Measurements from ENCODE around the gene SLC25A29.
"Not testable (repeated sequence)": the region's sequence is repeated elsewhere in the genome, so short reads cannot be mapped to it uniquely, and the experiment has no call there.

SLC25A29 gene

DNA sequence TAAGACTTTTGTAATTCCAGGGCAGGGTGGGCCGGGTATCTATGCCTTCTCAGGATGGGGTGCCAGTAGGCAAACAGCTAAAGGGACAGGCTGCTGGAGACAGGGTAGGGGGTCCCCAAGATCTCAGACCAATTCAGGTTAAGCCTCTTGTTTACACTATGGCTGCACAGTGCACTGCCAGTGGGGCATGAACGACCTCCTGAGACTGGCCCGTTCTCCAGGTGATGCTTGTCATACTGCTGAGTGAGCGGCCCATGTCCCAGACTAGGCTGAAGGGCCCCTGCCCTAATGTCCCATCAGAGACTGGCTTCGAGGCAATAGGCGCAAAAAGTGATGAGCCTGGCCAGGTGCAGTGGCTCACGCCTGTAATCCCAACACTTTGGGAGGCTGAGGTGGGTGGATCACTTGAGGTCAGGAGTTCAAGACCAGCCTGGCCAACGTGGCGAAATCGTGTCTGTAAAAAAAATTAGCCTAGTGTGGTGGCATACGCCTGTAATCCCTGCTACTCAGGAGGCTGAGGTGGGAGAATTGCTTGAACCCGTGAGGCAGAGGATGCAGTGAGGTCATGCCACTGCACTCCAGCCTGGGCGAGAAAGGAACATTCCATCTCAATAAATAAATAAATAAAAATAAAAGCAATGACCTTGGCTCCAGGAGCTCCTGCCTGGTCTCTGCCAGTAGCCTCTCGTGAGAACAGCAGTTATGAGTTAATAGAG is 12.6 kb downstream of the SLC25A29 start:
- DNase-seq (ENCODE audit: low read depth): no peak

DNA sequence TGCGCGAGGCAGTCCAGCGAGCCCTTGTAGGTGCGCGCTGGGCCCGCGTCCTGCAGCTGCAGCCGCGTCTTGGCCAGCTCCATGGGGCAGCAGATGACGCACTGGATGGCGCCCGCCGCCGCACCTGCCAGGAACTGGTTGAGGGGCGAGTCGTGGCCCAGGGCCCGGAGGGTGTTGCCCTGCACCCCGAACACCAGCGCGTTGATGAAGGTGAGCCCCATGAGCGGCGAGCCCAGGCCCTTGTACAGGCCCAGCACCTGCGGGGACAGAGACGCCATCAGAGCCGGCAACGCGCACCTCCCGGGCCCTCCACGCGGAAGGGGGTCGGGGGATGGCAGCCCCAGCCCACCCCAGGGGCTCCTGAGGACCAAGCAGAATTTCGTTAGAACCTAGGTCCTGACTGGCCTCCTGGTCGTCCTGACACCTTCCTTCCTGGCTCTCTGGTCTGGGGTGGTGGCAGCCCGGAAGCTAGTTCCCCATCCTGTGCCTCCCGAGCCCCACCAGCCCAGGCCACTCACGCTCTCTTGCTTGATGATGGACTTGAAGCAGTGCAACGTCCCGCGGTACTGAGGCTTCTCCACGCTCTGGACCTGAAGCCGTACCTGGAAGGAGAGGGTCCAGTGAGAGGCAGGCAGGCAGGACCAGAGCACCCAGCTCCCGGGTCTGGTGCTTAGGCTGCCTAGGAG is 13.3 kb downstream of the SLC25A29 start:
- no peak for DNase-seq (ENCODE audit: low read depth)

DNA sequence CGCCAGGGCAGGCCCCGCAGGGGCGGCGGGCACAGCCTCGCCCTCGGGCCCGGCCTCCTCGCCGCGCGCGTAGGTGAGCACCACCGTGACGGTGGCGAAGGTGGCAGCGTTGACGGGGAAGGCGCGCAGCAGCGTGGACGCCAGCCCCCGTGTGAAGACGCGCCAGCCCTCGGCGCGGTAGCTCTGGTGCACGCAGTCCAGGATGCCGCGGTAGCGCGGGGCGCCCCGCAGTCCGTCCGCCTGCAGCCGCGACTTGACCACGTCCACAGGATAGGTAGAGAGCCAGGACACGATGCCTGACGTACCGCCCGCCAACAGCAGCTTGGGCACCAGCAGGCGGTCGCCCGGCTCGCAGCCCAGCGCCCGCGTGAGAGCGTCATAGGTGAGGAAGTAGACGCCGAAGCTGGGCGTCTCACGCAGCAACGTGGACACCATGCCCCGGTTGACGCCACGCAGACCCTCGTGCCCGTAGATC is 13.9 kb downstream of the SLC25A29 start:
- DNase-seq (ENCODE audit: low read depth): no peak

DNA sequence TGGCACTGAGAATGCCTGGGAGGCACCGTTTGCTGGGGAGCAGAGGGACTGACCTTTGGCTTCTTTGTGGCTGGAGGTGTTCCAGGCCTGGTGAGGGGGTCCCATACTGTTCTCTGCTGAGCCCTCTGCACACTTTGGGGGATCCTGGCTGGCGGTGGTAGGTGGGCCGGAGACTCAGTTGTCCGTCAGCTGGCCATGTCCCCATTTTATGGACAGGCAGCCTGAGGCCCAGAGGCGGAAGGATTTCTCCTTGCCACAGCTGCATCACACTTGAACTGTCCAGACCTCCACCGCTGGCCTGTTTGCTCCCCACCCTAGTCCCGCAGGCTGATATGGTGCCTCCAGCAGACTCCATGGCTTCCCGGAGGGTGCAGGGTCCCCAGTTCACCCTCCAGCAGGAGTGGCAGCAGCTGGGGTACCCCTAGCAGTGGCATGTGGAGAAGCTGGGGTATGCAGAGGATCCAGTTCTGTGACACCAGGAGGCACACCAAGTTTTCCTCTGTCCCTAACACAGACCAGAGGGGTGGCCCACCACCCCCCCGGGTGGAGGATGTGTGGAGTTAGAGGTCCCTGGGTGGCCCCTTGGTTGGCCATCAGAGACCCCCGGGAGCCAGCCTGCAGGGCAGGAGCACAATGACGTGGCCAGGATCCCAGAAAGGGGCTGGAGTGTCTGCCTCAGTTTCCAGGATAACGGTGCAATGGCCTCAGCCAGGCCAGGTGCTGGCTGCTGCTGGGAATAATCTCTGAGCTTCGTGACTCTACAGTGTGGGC is 14.8 kb downstream of the SLC25A29 start:
- no peak for DNase-seq (ENCODE audit: low read depth)

DNA sequence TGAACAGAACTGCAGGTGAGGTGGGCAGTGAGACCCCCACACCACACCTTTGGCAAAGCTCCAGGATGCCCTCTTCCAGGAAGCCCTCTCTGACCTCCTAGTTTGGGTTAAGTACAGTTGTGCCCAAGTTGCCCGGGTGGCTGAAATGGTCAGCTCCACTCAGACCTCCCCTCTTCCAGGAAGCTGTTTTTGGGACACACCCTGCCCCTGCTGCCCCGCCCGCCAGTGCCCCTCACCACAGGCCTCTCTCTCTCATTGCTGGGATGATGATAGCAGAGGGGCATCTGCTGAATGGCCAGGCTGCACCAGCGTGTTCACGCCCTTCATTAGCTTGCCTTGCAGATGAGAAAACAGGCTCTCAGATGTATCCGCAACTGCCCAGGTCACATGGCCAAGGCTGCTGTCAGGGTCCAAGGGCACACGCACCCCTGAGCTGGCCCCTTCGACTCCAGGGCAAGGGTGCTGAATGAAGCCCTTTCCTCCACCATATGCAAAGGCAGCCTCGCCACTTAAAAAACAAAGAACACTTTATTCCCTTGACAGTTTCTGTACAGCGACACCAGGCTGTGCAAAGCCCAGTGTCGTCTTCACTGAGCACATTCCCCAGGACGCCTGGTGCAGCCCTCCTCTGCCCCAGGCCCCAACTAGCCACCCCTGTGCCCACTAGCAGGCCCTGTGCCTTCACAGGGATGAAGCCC is 15.5 kb downstream of the SLC25A29 start:
- DNase-seq (ENCODE audit: low read depth): no peak

DNA sequence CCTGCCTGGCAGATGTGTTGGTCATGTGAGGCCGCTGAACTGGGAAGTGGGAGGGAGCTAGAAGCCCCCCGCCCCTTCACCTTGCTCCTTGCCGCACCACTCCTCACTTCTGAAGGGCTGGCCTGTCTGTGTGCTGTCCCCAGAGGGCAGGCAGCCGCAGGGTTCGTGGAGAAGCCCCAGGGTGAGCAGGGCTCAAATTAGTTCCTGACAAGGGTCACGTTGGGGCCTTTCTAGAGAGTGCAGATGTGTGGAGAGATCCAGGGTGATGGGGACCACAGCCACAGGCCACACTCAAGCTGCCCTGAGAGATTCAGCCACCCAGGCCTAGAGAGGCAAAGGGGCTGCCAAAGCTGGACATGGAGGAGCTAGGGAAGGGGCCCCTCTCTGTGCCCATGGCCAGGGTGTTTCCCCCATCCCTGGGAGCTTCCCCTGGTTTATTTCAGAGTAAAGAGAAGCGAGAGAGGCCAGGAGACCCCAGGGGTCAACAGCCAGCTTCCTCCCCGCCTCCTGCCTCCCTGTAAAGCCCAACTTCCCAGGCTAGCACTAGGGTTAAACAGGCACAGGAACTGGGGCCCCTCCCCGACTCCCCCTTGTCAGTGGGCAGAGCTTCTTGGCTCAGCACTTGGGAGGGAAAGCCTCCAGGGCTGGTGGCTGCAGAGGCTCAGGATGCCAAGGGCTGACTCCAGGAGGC is 16.2 kb downstream of the SLC25A29 start:
- DNase-seq (ENCODE audit: low read depth): no peak

DNA sequence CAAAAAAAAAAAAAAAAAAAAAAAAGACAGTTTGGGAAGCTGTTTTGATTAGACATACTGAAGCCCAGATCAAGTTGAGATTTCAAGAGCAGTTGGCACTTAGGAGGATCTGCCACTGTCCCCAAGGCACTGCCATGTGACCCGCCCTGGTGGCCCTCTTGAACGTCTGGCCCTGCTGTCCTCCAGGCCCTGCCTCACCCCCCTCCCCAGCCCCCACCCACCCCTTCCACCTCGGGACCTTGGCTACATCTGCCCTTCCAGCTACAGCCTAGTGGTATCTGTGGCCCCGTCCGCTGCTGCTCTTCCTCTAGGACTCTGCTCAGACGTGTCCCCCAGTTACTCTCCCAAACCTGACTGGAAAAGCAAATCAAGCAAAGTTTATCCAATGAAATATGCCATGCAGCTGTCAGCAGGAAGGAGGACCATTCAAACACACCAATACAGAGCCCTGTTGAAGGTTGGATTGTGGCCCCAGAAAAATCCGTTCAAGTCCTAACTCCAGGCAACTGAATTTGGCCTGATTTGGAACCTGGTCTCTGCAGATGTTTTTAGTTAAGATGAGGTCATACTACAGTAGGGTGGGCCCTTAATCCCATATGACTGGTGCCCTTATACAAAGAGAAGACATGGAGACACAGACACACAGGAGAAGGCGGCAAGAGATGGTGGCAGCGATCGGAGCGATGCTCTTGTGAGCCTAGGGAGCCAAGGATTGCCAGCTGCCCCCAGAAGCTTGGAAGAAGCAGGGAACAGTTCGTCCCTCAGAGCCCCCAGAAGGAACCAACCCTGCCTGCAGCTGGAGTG is 17.7 kb downstream of the SLC25A29 start:
- DNase-seq (ENCODE audit: low read depth): no peak

DNA sequence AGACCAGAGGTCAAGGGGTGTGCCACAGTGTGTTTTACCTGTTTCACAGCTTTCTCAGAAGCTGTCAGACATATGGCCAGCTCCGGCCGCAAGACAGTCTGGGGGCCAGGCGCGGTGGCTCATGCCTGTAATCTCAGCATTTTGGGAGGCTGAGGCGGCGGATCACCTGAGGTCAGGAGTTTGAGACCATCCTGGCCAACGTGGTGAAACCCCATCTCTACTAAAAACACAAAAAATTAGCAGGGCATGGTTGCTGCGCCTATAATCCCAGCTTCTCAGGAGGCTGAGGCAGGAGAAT is 18.3 kb downstream of the SLC25A29 start:
- not testable (repeated sequence) for DNase-seq (ENCODE audit: low read depth)

DNA sequence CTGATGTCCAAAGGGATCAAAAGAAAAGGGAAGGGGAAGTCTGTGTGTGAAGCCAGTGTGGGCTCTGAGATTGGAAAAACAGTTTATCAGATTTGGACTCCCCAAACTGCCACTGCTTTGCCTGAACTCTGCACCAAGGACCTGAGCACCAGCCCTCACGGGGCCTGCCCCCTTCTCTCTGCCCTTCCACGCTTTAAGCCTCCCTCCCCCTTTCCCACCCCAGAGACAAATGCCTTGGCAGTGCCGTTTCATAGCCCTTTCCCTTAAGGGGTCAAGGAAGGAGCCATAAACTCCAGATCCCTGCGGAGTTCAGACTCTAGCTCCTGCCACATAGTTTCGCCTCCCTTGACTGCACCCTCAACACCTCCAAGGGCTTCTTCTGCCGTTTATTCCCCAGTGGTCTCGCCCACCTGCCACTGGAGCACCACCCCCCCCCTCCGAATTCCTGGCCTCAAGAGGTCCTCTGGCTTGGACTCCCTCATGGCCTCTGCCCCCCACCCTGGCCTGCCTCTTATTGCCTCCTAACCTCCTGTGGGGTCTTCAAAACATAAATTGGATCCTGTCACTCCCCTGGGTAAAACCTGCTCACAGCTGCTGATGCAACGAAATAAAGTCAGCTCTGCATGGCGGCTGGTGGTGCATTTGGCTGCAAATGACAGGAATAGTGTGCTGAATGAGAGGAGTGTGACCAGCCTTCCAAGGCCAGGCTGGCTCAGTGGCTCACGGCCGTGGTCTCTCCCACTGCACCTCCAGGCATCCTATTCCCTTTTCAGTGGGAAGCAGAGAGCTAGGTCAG is 18.8 kb downstream of the SLC25A29 start:
- no peak for DNase-seq (ENCODE audit: low read depth)

DNA sequence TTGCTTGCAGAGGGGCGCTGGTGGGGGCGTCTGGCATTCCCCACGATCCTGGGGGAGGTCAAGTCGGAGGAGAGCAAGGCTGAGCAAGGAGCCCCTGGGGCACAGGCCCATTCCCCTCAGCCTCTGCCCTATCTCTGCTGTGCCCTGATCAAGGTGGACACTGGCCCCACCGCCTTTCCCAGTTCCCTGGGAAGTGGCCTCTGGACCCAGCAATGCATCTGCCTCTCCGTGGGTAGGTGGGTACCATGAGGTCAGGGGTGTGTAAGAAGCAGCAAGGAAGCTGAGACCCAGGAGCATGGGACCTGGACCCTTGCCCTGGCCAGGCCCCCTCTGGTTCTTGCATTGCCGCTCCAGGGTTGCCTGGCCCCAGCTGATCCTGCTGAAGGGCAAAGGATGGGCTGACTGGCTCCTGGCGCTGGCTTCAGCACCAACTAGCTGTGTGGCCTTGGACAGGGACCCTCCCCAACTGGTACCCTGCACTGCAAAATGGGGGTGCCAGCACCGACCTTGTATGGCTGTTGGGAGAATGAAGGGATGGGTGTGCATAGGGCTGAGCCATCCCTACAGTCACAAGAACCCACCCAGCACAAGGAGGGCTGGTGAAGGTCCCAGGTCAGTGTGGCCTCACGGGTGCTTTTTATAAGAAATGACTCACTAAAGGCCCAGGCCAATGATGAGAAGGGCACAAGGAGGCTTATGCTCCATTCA is 19.6 kb downstream of the SLC25A29 start:
- DNase-seq (ENCODE audit: low read depth): no peak

DNA sequence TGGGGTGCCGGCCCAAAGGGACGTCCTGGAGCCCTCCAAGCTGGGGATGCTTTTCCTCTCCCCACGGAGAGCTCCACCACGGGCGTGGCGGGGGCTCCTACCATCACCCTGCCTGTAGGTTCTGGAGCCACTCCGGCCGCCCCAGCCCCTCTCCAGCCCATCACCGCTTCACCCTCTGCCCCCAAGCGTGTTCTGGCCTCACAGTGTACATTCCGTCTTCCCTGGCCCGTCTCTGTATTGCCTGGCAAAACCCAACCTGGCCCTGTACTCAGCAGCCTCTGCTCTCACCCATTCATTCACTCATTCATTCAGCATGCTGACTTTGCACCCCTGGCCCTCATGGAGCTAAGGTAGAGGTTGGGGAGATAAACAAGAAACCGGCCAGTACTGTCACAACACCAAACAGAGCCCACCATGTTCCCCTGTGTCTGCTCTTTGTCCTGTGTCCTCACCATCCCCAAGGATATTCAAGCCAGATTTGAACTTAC is 20.3 kb downstream of the SLC25A29 start:
- no peak for DNase-seq (ENCODE audit: low read depth)

DNA sequence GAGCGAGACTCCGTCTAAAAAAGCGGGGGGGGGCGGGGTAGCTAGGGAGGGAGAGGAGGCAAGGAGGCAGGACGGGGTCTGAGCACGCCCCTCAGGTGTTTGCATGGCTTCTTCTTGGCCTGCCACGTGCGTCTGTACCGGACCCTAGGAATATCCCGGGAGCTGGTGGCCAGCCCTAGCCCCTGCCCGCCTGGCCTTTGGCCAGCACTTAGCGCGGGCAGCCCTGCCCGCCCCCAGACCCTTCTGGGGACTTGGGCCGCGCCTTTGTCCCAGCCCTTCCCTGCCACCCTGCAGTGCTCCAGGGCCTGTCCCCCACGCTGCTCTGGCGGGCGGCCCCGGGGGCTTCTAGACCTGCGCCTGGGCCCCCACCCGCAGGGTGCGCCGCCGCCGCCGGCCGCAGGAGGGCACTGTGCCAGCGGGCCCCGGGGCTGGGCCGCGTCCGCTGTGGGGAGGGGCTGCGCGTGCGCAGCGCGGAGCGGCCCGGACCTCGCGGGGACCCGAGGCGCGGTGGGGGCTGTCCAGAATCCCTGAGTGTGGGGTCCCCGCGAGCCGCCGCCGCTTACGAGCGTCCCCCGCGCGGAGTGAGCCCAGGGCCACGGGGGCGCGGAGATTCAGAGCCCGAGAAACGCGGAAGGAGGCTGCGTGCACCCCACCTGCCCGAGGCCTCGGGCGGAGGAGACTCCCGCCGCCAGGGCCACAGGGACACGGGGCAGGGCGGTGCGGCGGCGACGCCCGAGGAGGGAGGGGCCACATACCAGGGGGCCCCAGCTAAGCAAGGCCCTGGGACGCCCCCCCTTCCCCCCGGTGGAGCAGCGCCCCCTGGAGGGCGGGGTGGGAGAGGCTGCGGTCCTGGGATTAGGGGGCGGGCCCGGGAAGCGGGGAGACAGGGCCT is 21.0 kb downstream of the SLC25A29 start:
- DNase-seq (ENCODE audit: low read depth): no peak

DNA sequence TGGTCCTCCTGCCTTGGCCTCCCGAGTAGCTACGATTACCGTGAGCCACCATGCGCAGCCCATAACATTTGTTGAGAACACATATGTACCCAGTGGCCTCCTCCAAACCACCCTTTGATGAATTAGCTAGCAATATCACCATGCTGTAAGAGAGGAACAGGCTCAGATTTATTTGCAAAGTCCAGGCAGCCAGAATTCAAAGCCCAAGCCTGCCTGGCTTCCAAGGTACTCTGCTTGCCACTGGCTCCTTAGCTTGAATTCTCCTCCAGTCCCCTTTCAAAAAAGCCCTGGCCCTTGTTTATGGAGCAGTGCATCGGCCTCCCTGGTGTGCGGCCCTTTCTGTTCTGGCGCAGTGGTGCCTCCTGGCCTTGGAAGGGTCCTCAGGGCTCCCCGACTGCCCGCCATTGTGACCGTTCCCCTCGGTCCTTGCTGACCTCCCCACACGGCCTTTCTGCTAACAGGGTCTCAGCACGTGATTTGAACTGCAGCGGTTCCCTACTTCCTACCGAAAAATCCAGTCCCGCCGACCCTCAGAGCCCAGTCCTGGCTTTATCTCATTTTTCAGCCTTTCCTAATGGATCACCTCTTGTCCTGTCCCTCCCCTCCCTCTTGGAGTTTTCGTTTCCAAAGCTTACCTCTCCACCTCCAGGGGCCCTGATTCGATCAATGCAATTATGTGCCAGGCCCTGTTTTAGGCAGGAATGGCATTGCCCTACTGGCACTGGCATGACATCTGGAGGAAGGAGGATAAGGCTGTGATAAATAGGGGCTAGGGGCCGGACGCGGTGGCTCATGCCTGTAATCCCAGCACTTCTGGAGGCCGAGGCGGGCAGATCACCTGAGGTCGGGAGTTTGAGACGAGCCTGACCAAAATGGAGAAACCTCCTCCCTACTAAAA is 22.0 kb downstream of the SLC25A29 start:
- DNase-seq (ENCODE audit: low read depth): no peak

DNA sequence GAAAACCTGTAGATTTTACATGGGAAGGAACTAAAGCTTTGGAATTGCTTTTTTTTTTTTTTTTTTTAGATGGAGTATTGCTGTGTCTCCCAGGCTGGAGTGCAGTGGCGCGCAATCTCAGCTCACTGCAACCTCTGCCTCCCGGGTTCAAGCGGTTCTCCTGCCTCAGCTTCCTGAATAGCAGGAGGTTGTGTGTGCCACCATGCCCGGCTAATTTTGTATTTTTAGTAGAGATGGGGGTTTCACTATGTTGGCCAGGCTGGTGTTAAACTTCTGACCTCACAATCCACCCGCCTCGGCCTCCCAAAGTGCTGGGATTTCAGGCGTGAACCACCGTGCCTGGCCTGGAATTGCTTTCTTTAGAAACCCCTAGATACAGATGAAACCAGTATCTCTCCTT is 22.8 kb downstream of the SLC25A29 start:
- not testable (repeated sequence) for DNase-seq (ENCODE audit: low read depth)

DNA sequence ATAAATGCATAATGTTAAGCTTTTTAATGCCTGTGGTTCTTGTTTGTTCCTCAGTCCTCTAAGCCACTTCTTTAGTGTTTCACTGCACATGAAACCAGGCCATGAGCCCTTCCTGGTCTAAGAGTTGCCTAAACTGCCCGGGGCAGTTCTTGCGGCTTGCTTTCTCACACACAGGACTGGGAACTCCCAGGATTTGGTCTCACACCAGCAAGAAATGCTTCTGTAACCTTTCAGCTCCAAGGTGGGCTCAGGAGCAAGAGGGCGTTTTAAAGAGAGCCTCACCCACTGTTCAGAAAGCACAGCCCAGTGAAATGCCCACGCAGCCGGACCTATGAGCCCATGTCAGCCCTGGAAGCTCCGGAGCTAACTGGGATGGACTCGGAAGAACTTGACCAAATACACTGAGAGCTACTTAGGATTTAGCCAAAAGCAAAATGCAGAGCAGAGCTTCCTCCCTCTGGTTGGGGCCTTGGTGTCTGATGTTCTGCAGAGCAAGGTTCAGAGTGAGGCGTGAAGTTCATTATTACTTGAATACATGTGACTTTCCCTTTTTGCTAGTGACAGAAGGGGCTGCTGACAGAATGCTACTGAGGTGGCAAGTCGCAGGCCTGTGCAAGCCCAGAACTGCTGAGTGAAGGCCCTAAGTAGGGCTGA is 23.4 kb downstream of the SLC25A29 start:
- no peak for DNase-seq (ENCODE audit: low read depth)

DNA sequence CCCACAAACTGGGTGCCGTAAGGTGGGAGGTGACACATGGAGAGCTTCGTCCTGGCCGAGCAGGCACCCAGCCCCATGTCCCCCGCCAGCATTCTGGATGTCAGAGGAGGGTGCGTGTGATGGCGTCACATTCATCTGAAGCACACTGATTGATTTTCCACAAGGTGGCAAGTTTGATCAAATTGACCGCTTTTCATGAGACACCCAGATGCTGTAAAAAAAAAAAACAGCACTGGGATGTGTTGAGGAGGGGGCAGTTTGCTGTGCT is 24.2 kb downstream of the SLC25A29 start:
- no peak for DNase-seq (ENCODE audit: low read depth)

Data from non-pigmented ciliary epithelial cell (primary cell).